GM18909 (cell line): ENCODE data around the gene RPIA.
"Not testable (repeated sequence)": the region's sequence is repeated elsewhere in the genome, so short reads cannot be mapped to it uniquely, and the experiment has no call there.

ENCODE experiments used
- ATAC-seq: cut with Tn5 transposase; IDR thresholded peaks from one replicate; pipeline ENCODE4 v1.9.1; 2021; ENCODE audit warnings: mild to moderate bottlenecking; ENCODE audit not compliant: unreplicated experiment, poor library complexity

Gene RPIA

GRCh38 chr2:88765154-88765888, 73.8 kb downstream of the RPIA start:
- ATAC-seq, result no peak

- not testable (repeated sequence) for ATAC-seq
These were observed 74.5 kb downstream of the RPIA start for GRCh38 chr2:88765889-88766481.

- no peak for ATAC-seq
These were observed 78.5 kb downstream of the RPIA start for GRCh38 chr2:88770016-88770415.

- ATAC-seq, result not testable (repeated sequence)
These were observed 82.0 kb downstream of the RPIA start for GRCh38 chr2:88773233-88774028.

- ATAC-seq, result not testable (repeated sequence)
These were observed 97.7 kb downstream of the RPIA start for GRCh38 chr2:88789213-88789612.

- not testable (repeated sequence) for ATAC-seq
These were observed 104.5 kb downstream of the RPIA start for GRCh38 chr2:88795932-88796331.

- not testable (repeated sequence) for ATAC-seq
These were observed 105.0 kb downstream of the RPIA start for GRCh38 chr2:88796523-88796922.

- not testable (repeated sequence) for ATAC-seq
These were observed 105.7 kb downstream of the RPIA start for GRCh38 chr2:88797164-88797563.
